ENCODE data around the gene PUSL1.

Gene PUSL1

DNA sequence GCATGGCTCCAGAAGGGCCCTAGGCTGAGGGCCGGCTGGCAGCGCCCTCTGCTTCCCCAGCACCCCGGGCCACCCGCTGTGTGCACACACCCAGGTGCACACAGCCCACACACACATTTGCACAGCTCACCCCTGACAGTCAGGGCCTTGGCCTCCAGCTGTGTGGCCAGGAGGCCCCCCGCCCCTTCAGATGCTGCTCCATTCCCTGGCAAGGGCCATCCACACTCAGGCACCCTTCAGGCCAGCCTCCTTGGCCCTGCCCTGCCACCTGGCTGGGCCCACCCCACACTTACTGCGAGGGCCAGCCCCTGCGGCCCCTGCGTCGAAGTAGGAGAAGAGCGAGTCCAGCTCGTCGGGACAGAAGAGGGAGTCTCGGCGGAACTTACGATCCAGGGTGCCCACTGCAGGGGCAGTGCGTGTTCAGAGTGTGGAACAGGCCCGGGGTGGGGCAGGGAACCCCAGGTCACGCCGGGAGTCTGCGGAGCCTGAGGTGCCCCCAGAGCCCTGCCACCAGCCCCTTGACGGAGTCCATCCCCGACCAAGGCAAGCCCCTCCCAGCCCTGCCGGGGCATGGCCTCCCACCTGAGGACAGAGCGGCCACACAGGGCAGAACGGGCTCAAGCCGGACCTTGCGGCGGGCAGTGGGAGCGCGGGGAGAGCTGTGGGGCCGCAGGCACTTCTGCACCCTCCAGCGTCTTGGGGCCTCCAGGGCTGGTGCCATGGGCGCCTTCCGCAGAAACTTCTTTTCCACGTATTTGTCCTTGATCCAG, 13.1 kb upstream of the PUSL1 start:
- no peak for DNase-seq (ENCODE audit: low spot score)

- DNase-seq (ENCODE audit: low spot score), result no peak
These were observed 12.0 kb upstream of the PUSL1 start for GRCh38 chr1:1296070-1297061.

DNA sequence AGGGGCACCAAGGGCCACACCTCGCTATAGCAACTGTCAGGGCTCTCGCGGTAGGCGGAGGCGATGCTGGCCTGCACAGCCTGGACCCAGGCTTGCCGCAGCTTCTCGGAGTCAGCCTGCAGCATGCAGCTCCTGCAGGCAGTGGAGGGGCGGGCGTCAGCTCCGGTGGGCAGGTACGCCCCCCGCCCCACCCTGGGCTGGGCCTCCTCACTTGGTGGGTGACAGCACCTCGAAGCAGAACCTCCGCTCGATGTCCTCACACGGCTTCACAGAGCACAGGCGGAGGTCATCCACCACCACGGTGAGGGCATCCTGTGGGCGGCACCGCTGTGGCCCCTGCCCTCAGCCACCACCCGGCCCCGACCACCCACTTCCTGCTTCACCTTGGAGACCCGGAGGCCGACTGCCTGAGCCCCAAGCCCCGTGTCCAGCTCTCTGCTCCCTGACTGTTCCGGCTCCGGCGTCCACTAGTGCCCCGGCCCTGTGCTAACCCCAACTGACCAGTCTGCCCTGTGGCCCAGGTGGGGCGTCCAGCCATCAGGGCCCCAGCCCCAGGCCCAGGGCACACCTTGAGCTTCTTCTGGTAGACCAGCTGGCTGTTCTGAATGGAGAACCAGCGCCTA, 10.5 kb upstream of the PUSL1 start:
- no peak for DNase-seq (ENCODE audit: low spot score)

- DNase-seq (ENCODE audit: low spot score), result no peak
These were observed 9.3 kb upstream of the PUSL1 start for GRCh38 chr1:1298861-1299685.

- no peak for DNase-seq (ENCODE audit: low spot score)
These were observed 8.6 kb upstream of the PUSL1 start for GRCh38 chr1:1299686-1300351.

DNA sequence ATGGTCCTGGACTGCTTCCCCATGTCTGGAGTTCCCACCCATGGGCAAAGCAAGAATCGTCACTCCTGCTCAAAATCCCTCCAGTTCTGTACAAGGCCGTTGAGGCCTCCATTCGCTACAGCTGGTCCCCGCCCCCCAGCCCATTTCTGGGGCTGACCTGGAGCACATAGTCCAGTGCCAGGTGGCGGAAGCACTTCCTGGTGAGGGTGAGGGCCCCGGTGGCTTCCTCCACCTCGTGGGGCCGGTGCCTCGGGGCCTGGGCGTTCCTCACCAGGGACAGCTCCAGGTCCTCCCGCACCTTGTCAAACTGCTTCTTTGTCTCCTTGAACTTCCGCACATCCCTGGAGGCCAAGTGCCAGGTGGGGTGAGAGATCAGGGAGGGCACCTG, 8.1 kb upstream of the PUSL1 start:
- DNase-seq (ENCODE audit: low spot score), result no peak

DNA sequence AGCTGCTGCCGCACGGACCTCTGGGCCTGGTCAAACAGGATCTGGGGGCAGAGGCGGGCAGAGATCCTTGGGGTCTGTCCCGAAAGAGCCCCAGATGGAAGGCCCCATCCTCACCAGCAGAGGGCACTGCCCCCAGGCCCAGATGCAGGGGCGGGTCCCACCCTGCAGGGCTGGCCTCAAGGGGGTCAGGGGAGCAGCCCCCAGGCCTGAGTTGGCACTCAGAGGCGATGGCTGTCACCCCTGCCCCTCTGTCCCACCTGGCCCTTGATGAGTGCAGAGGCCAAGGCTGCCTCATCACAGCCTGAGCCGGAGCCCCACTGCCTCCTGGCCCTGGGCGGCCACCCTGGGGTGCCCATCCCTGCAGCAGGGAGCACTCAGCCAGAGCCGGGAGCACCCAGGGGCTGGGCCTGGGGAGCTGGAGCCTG, 6.4 kb upstream of the PUSL1 start:
- no peak for DNase-seq (ENCODE audit: low spot score)

GRCh38 chr1:1302951-1303509, 5.4 kb upstream of the PUSL1 start:
- DNase-seq (ENCODE audit: low spot score), result no peak

DNA sequence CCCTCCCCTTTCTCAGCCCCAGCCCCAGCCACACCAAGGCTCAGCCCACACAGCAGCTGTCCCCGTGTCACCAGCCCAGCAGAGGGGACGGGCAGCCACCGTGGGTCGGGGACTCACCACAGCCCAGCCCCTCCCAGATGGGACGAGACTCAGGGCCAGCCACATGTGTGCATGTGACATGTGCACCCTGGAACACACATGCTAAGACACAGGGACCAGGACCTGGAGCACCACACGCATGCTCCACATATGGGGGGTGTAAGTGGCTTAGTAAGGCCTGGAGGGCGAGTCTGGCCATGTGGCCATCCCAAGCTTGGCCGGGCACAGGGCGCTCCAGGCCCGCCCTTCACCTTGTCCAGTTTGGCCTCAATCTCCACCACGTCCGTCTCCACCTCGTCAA, 4.7 kb upstream of the PUSL1 start:
- DNase-seq (ENCODE audit: low spot score), result no peak

DNA sequence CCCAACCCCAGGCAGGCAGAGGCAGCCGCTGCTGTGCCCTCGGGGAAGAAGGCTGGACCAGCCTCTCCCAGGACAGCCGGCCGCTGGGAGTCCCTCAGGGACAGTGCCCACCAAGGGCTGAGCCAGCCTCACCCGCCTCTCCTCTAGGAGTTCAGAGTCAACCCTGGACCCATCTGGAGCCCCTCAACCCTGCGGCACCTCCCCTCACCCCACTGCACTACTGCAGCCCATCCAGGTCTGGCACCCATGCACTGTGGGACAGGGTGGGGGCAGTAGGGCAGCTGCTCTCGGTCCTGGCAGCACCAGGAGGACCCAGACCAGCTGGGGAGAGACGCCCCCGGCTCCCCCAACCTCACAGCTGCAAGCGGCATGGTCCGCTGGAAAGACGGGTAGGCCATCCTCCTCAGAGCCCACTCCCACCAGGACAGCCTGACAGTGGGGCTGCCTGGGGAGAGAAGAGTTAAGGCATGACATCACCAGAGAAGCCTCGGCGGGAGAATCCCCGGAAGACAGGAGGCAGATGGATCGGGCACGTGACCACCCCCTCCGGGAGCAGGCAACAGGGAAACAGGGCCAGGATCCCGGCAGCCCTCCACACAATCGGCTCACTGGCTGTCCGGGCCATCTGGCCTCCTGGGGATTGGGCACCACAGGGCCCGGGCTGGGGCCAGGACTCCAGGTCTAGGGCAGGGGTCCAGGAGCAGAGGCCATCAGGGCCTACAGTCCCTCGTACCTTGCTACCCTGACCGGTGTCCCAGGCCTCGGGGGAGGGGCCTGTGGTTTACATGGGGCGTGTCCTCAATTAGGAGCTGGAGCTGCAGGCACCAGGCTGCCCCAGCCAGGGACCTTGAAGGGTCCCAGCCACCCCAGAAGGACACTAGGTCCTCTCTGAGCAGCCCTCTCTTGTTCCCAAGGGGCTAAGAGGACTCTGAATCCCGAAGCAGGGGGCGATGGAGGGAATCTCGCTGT, 3.8 kb upstream of the PUSL1 start:
- peak; percentile 89 for DNase-seq (ENCODE audit: low spot score)

DNA sequence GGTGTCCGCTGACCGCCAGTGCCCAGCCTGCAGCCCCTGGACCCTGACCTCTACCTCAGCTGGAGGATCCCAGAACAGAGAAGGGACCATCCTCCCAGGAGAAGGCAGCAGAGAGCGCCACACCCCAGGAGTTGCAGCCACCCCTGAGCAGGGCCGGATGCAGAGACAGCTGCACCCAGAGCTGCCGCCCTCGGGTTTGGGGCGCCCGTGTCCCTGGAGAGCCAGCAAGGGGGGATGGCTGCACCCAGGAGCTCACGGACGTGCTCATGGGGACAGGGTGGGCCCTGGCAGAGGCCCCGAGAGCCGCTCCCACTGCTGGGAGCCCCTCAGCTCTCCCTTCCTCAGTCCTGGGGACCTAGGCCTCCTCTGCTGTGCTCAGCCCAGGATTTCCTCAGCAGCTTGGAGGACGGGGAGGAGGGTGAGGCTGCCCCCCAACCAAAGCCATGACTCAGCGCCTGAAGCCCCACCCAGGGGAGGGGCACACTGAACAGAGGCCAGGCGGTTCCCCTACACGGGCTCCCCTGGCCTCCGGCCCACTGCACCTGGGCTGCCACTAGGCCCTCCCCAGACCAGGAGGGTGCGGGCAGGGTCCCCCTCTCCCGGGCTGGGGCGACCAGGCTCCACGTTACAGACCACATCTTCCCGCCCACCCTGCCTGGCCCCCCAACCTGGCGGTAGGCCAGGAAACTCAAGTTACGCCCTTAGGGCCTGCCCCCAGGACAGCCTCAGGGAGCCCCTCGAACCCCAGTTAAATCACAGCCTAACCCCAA, 2.9 kb upstream of the PUSL1 start:
- DNase-seq (ENCODE audit: low spot score), result peak; percentile 87

- peak; percentile 40 for DNase-seq (ENCODE audit: low spot score)
These were observed 2.2 kb upstream of the PUSL1 start for GRCh38 chr1:1306070-1306660.

GRCh38 chr1:1306661-1307260, 1.6 kb upstream of the PUSL1 start:
- DNase-seq (ENCODE audit: low spot score), result no peak

- DNase-seq (ENCODE audit: low spot score), result peak; percentile 73
These were observed 1.0 kb upstream of the PUSL1 start for GRCh38 chr1:1307261-1307922.

- DNase-seq (ENCODE audit: low spot score), result peak; percentile 35
These were observed 406 bp downstream of the PUSL1 start for GRCh38 chr1:1308756-1309250.

GRCh38 chr1:1309251-1310108, 1.1 kb downstream of the PUSL1 start:
- DNase-seq (ENCODE audit: low spot score), result no peak

DNA sequence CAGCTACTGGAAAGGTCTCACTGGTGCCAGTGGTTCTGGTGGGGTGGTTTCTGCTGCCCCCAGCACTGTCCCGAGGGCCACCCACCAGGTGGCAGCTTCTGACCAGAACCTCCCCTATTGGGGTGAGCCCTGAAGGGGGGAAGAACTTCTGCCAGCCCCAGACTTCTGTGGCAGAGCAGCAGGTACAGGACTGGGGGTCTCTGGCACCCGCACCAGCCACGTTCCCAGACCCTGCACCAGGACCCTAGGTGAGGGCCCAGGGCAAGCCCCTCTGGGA, 1.6 kb downstream of the PUSL1 start:
- DNase-seq (ENCODE audit: low spot score), result no peak

Measured in GM03348 (cell line).